Central memory CD8-positive, alpha-beta T cell (primary cell): ENCODE results near the gene PHLDA3.
"Not testable (repeated sequence)": the region's sequence is repeated elsewhere in the genome, so short reads cannot be mapped to it uniquely, and the experiment has no call there.

Experiments
- ATAC-seq: fragments of 150-1000 bp; cut with Tn5 transposase; replicated peaks from 2 replicates; pipeline ENCODE4 v1.10.0; 2022; ENCODE audit warnings: mild to moderate bottlenecking, moderate FRiP score, moderate number of reproducible peaks; ENCODE audit not compliant: poor library complexity, severe bottlenecking; ENCODE audit errors: extremely low read depth
- DNase-seq, 2 donors: peaks; one replicate each; pipeline ENCODE4 v3.0.0; 2021; ENCODE audit warnings: low spot score in 2 of 2
- H3K27ac Mint-ChIP-seq: one replicate; pipeline ENCODE4 v1.8.0; 2022; ENCODE audit warnings: low read depth, mild to moderate bottlenecking, moderate library complexity, mixed read lengths
- H3K27me3 Mint-ChIP-seq: one replicate; pipeline ENCODE4 v1.8.0; 2022; ENCODE audit warnings: mixed read lengths
- H3K36me3 Mint-ChIP-seq: one replicate; pipeline ENCODE4 v1.8.0; 2022; ENCODE audit warnings: mild to moderate bottlenecking, moderate library complexity, mixed read lengths; ENCODE audit not compliant: insufficient read depth
- H3K4me1 Mint-ChIP-seq: one replicate; pipeline ENCODE4 v1.8.0; 2022; ENCODE audit warnings: mixed read lengths
- H3K4me3 Mint-ChIP-seq: one replicate; pipeline ENCODE4 v1.8.0; 2022; ENCODE audit warnings: mild to moderate bottlenecking, moderate library complexity, mixed read lengths
- H3K9me3 Mint-ChIP-seq: one replicate; pipeline ENCODE4 v1.8.0; 2022; ENCODE audit warnings: mixed read lengths

PHLDA3 gene

DNA sequence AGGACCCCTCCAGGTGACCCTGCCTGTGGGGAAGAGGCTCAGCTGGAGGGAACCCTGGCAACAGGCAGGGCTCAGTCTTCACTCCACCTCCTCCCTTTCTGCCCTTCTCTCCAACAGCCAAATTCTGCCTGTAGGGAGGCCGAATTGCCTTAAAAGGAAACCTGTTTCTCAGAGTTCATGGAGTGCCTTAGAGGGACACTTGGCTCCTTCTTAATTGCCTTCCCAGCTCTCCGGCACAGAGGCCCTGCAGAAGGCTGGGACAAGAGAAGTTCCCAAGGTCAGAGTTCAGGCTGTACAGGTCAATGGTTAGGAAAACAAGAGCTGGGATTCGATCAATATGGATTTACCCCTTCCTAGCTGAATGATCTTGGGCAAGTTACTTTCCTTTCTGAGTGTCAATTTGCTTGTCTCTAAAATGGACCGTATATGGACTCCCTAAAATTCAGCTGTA lies 31.7 kb upstream of the PHLDA3 start:
- Mint-ChIP-seq H3K36me3 (peaks cover 4% of the 10 kb centered on the region), H3K4me3 (no peak overlapping the region), H3K27me3 (no peaks in the 10 kb centered on the region), H3K27ac (no peak overlapping the region), H3K4me1 (peaks cover 23% of the 10 kb centered on the region), H3K9me3 (no peaks in the 10 kb centered on the region)
- no peak for ATAC-seq
- no peak for DNase-seq

DNA sequence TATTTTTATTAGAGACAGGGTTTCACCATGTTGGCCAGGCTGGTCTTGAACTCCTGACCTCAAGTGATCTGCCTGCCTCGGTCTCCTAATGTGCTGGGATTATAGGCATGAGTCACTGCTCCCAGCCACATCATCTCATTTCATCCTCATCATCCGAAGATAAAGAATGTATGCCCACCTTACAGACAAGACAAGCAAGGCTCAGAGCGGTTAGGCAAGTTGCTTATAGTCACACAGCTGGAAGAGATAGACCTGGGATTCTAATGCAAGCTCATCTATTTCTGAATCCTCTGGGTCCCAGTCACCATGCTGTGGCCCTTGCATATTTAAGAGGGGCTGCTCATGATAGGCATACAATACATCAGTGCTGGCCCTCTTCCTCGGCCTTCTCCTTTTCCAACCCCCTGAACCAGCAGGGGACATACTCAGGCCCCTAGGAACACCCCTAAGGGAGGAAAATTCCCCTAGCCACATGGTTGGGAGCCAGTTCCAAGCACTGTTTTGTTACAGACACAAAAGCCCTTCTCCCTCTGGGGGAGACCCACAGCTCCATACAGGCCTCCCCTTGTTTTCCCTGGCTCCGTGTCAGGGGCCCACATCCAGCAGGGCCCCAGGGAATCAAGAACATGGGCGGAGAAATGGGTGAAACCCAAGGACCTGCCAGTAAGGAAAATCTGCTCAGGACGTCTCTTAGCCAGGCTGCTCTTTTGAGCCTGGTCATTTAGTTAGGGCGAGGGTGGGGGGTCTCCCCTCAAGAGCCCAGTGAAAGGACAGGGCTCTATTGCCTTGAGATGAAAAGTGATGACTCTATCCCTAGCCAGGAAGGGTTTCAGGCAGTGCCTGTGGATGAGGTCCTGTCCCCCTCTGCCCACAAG lies 31.0 kb upstream of the PHLDA3 start:
- H3K9me3 Mint-ChIP-seq: no peaks in the 10 kb centered on the region
- H3K4me1 Mint-ChIP-seq: peaks cover 17% of the 10 kb centered on the region
- ATAC-seq (no peak), DNase-seq (no peak)
- no peaks in the 10 kb centered on the region for H3K27me3 Mint-ChIP-seq
- no peak overlapping the region for H3K4me3 Mint-ChIP-seq
- peaks cover 10% of the 10 kb centered on the region for H3K36me3 Mint-ChIP-seq
- H3K27ac Mint-ChIP-seq: no peak overlapping the region

DNA sequence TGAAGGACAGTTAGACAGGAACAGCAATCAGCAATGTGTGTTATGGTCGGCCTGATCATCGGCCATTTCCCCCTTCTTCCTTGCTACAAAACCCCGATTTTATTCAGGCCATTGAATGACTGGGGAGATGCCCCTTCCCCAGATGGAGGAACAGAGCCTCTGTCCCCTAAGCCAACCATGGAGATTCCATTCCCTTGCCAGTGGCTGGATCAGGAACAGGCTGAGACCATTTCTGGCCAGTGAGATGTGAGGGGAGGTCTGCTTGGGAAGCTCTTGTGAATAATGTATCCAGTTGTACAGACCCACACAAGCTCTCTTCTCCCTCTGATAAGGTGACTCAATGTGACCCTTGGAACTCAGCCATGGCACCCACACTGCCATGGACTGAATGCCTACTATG lies 30.2 kb upstream of the PHLDA3 start:
- Mint-ChIP-seq H3K36me3 (peaks cover 12% of the 10 kb centered on the region), H3K4me1 (peaks cover 15% of the 10 kb centered on the region), H3K4me3 (no peak overlapping the region), H3K27me3 (no peaks in the 10 kb centered on the region), H3K27ac (no peak overlapping the region), H3K9me3 (no peaks in the 10 kb centered on the region)
- DNase-seq: no peak
- ATAC-seq: no peak

DNA sequence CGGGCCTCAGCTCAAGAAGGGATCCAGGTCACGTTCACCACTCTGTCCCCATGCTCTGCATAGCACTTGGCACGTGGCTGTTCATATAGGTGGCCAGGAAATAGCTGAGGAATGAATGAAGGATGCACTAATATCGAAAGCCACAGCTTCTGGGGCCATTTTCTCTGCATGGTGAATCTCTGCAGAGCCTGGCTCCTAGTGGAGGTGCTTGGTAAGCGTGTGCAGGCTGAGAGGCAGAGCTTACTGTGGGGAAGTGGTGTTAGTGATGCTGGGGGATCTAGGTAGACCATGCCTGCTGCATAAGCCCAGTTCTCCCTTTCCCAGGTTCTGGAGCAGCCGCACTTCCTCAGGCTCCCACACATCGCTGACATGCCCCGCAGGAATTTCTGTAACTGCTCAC lies 29.6 kb upstream of the PHLDA3 start:
- DNase-seq (no peak), ATAC-seq (no peak)
- no peaks in the 10 kb centered on the region for H3K9me3 Mint-ChIP-seq
- peaks cover 13% of the 10 kb centered on the region for H3K36me3 Mint-ChIP-seq
- H3K27me3 Mint-ChIP-seq: no peaks in the 10 kb centered on the region
- peaks cover 10% of the 10 kb centered on the region for H3K4me1 Mint-ChIP-seq
- no peak overlapping the region for H3K27ac Mint-ChIP-seq
- H3K4me3 Mint-ChIP-seq: no peak overlapping the region

DNA sequence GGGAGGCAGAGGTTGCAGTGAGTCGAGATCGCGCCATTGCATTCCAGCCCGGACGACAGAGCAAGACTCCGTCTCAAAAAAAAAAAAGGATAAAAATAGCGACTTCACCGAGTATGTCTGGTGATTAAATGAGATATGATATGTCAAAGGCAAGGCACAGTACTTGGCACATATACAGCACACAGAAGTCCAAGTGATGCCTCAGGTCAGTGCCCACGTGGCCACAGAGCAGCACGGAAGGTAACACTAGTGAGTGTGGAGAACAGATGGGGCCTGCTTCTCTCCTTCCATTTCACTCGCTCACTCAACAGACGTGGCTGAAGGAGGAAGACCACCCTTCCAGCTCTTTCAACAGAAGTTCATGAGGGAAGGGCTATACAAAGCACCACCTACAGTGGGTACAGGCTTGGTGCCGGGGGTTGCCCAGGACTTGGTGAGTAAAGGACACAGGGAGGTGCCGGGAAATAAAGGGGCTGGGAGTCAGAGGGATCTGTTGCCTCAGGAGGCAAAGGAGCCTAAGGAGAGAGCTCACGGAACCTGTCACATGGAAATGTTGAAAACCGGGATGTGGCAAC lies 29.0 kb upstream of the PHLDA3 start:
- H3K9me3 Mint-ChIP-seq: no peaks in the 10 kb centered on the region
- ATAC-seq (no peak), DNase-seq (no peak)
- H3K27ac Mint-ChIP-seq: no peak overlapping the region
- no peaks in the 10 kb centered on the region for H3K27me3 Mint-ChIP-seq
- no peak overlapping the region for H3K4me3 Mint-ChIP-seq
- peaks cover 9% of the 10 kb centered on the region for H3K4me1 Mint-ChIP-seq
- H3K36me3 Mint-ChIP-seq: peaks cover 15% of the 10 kb centered on the region

DNA sequence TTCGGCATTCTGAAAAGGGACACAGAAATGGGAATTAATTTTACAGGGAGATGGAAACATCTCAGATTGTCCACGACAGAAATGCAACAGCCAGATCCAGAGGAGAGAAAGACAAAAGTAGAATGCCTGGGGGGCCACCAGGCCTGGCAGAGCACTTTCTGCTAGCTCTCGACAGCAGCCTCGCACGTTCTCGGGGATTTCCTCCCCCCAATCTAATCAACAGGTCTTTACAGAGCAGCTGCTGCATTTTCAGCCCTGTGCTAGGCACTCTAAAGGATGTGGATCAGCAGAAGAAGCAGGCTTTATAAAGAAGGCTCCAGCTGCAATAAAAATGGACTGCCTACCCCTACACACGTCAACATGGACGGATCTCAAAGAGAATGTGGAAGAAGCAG lies 27.3 kb upstream of the PHLDA3 start:
- Mint-ChIP-seq H3K9me3 (no peaks in the 10 kb centered on the region), H3K27ac (no peak overlapping the region), H3K36me3 (peaks cover 18% of the 10 kb centered on the region), H3K4me1 (no peaks in the 10 kb centered on the region), H3K27me3 (no peaks in the 10 kb centered on the region), H3K4me3 (no peak overlapping the region)
- no peak for DNase-seq
- ATAC-seq: no peak

DNA sequence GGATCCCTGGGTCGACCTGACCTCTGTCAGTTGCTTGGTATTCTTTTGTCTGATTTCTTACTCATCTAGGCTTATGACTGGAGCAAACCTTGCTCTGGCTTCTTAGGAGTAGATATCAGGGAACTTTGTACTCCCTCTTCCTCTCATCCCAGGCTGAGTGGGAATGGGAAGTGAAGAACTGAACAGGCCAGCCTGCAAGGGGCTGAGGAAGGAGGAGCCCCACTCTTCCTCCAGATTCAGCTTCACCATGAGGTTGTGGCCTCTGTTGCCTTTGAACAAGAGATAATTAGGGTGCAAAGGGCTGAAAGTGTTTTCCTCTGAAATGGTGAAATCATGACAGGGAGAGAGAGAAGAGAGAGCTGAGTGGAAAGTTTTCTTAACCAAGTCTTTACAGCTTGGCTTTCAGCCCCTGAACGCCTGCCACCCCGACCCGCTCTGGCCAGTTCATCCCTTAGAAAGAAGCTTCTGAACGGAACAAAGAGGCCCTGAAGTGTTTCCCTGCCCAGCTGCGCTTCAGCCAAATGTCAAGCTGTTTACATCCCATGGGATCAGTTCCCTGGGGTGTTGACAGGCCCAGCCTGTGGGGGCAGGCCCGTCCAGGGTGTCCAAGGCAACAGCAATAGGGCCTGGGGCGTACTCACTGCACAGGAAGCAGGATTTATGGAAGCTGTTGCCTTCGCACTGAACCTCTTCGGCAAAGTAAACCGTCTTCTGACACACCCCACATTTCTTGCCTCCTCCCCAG lies 26.7 kb upstream of the PHLDA3 start:
- H3K4me1 Mint-ChIP-seq: no peaks in the 10 kb centered on the region
- H3K36me3 Mint-ChIP-seq: peaks cover 18% of the 10 kb centered on the region
- H3K27ac Mint-ChIP-seq: no peak overlapping the region
- DNase-seq: no peak
- H3K4me3 Mint-ChIP-seq: no peak overlapping the region
- no peaks in the 10 kb centered on the region for H3K27me3 Mint-ChIP-seq
- no peaks in the 10 kb centered on the region for H3K9me3 Mint-ChIP-seq
- no peak for ATAC-seq

DNA sequence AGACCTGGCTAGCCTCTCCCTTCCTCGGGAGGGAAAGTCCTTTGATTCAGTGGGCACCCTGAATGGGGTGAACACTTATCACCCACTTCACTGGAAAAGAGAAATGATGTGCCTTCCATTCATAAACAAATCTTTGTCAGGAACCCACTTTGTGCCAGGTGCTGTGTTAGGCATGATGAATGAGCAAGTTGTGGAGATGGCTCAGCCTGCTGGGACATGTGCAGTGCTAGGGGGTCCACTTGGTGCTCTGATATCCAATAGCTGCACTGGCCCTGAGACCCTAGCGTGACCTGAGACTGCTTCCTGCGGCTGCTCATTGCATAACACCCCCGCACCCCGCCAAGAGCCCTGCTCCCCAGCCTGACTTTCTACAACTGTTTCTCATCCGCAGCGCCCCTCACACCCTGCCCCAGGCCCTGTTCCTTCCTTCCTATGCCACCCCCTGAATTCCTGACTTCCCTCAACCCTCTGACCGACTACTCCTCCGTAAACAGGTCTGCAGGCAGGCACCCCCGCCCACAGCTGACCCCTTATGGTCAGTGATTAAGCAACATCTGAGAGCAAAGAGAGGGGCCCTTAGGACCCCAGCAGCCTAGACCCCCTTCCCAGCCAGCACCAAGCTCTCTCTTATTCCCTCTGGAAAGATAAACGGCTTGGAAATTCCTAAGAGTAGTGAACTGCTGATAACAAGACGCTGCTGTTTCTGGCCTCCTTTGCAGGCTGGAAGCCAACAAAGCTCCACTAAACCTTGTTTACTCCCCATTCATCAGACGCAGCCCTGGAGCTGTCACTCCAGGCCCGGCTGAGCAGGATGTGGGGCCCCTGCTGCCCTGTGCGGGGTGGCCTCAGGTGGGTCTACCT lies 25.0 kb upstream of the PHLDA3 start:
- Mint-ChIP-seq H3K4me3 (no peak overlapping the region), H3K27ac (no peak overlapping the region), H3K4me1 (no peaks in the 10 kb centered on the region), H3K27me3 (no peaks in the 10 kb centered on the region), H3K9me3 (no peaks in the 10 kb centered on the region), H3K36me3 (peaks cover 20% of the 10 kb centered on the region)
- ATAC-seq: no peak
- no peak for DNase-seq

DNA sequence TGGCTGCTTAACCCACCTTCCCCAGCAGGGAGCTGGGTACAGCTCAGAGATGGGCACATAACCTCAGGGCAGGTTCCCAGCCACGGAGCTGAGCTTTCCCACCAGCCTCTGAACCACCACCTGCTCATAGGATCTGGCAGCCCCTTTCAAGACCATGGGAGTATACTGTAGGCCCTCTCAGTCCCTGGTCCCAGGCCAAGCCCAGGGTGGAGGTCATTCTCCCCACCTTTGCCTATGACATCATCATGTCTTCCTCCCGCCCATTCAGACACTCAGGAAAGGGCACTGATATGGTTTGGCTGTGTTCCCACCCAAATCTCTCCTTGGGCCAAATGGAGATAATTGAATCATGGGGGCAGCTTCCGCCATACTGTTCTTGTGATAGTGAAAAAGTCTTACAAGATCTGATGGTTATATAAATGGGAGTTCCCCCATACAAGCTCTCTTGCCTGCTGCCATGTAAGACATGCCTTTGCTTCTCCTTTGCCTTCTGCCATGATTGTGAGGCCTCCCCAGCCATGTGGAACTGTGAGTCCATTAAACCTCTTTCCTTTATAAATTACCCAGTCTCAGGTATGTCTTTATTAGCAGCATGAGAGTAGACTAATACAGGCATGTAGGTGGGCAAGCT lies 24.2 kb upstream of the PHLDA3 start:
- not testable (repeated sequence) for H3K27me3 Mint-ChIP-seq, H3K4me3 Mint-ChIP-seq, ATAC-seq, H3K27ac Mint-ChIP-seq, DNase-seq, H3K4me1 Mint-ChIP-seq, H3K9me3 Mint-ChIP-seq
- peaks cover 22% of the 10 kb centered on the region for H3K36me3 Mint-ChIP-seq

DNA sequence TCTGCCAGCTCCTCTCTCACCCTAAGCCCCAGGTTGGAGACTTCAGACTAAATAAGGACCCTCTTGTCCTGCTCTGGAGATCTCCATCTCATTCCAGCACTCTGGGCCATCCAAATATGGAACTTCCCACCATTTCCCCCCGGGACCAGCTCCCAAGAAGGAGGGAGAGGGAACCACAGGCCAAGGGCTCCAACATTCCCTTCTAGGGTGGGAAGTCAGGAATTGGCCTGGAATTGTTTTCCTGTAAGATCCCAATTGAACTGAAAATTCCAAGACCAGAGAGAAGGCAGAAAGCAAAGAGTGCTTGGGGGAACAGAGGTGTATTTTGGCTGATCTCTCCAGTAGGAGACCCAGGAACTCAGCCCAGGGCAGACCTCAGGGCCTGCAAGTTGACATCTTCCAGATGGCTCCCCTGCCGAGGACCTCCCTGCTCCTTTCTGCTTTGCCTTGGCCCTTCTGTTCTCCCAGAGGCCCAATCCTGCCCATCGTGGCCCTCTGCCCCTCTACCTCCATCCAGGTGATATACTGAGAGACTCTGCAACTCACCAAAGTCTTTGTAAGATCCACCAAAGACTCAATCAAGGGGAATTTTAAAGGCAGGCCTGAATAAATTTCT lies 23.0 kb upstream of the PHLDA3 start:
- DNase-seq (no peak), ATAC-seq (no peak)
- no peaks in the 10 kb centered on the region for H3K9me3 Mint-ChIP-seq
- peaks cover 22% of the 10 kb centered on the region for H3K36me3 Mint-ChIP-seq
- H3K4me3 Mint-ChIP-seq: no peak overlapping the region
- peak overlapping the region; percentile 33 for H3K27ac Mint-ChIP-seq
- no peaks in the 10 kb centered on the region for H3K27me3 Mint-ChIP-seq
- H3K4me1 Mint-ChIP-seq: no peaks in the 10 kb centered on the region

DNA sequence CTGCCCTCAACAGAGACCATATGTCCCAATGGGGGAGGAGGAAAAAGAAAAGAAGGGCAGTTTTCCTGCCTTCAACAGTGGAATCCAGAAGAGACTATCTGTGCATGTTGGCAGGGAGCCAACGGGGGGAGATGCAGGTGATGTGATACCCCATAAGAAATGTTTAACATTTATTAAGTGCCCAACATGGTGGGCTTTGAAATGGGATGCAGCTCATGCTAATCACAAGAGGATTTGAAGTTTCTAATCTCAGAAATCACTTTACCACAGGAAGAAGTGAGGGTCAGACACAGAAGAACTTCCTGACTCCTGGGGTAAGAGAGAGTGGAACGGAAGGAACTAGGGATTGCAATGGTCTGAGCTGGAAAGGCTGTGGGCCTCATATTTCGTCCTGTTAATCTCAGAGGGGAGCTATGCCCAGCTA lies 21.7 kb upstream of the PHLDA3 start:
- Mint-ChIP-seq H3K27ac (no peak overlapping the region), H3K4me1 (no peaks in the 10 kb centered on the region), H3K36me3 (peaks cover 20% of the 10 kb centered on the region), H3K9me3 (no peaks in the 10 kb centered on the region), H3K27me3 (no peaks in the 10 kb centered on the region), H3K4me3 (no peak overlapping the region)
- ATAC-seq (no peak), DNase-seq (no peak)
